Psoas muscle (tissue), 8 donors: ENCODE data around the gene MFSD6. TPM values are rescaled to one million over a fixed set of nuclear protein-coding genes. Genes with fewer than 3 reads are reported as not detected.

Experiments
- ATAC-seq, 4 donors: fragments of 200-7000 bp; cut with Tn5 transposase; one replicate each; pipeline ENCODE4 v1.9.1; 2020; ENCODE audit warnings: moderate library complexity in 3 of 4, mild to moderate bottlenecking in 2 of 4
- DNase-seq, 2 donors: peaks; one replicate each; pipeline ENCODE4 v3.0.0-alpha.2; 2020
- H3K27ac ChIP-seq: fragments of 200-600 bp; one replicate; pipeline ENCODE4 v1.8.0; 2022
- H3K27me3 ChIP-seq, 3 donors: fragments of 200-600 bp in 1 of 3; one replicate each; pipeline versions ENCODE4 v1.6.1 to v1.8.0; 2013 to 2022; ENCODE audit warnings: low read length in 2 of 3, mild to moderate bottlenecking in 2 of 3, moderate library complexity in 1 of 3; ENCODE audit not compliant: insufficient read depth in 3 of 3
- H3K36me3 ChIP-seq, 2 donors: fragments of 200-600 bp in 1 of 2; one replicate each; pipeline versions ENCODE4 v1.6.1 to v1.8.0; 2013 to 2022; ENCODE audit warnings: low read depth in 1 of 2, mild to moderate bottlenecking in 1 of 2, moderate library complexity in 1 of 2; ENCODE audit not compliant: insufficient read depth in 1 of 2
- H3K4me1 ChIP-seq: fragments of 200-600 bp; one replicate; pipeline ENCODE4 v1.8.0; 2022
- H3K4me3 ChIP-seq: fragments of 200-600 bp; one replicate; pipeline ENCODE4 v1.8.0; 2022; ENCODE audit warnings: mild to moderate bottlenecking
- H3K9me3 ChIP-seq: fragments of 200-600 bp; one replicate; pipeline ENCODE4 v1.8.0; 2022
- CTCF ChIP-seq: fragments of 200-600 bp; IDR thresholded peaks from one replicate; pipeline ENCODE4 v1.8.0; 2022; ENCODE audit warnings: antibody characterized with exemption
- WGBS, 3 donors: extraction: QIAGEN DNeasy Blood & Tissue Kit; methylation state at CpG; one replicate each; pipeline versions ENCODE4 v1.1.6 to v1.1.7; 2013; 5-methylcytosine and 5-hydroxymethylcytosine counted together
- intact Hi-C, 2 donors: fragments of 100-400 bp; cut with DNase I; formaldehyde crosslinking; loops; one replicate each; pipeline versions ENCODE4 v1.11.0 to v1.14.2; 2022
- polyA plus RNA-seq, 3 donors: library from polyadenylated mRNA; stranded (reverse); fragments of 200-250 nt; gene quantifications; one replicate each; pipeline ENCODE4 v1.2.3, GENCODE V29; 2013
- total RNA-seq, 4 donors: library from RNA; stranded (reverse); fragmentation: NEBNext Ultra II Directional in 2 of 4; extraction: Animal tissue kit (Norgen Biotek cat#: 25700) in 2 of 4; gene quantifications; one replicate each; pipeline versions ENCODE4 v1.2.1 to v1.2.4, GENCODE V29; 2021 to 2023
- donor health status: healthy with polysubstance abuse.
- donor health status: DM: no; HTN: no; CAD: no; lungs with moderate emphysema.
- donor health status: Bipolar disorder and iron deficiency.
- donor health status: healthy.
- donor health status: DM: yes; HTN: yes; CAD: no.
- donor health status: DM: no; HTN: no; CAD: no.
- donor health status: DM: no; HTN: no; CAD: no.
- donor health status: DM: yes; HTN: yes; CAD: no.

MFSD6 gene
- total and polyA plus RNA-seq, 7 donors, result 2.6 to 9.4 (median 5.0) TPM

- Histone ChIP-seq H3K4me3 (no peak overlapping the region), H3K27me3 (no peaks in the 10 kb centered on the region), H3K27ac (no peak overlapping the region), H3K9me3 (peaks cover 29% of the 10 kb centered on the region), H3K36me3 (no peaks in the 10 kb centered on the region), H3K4me1 (no peaks in the 10 kb centered on the region)
- DNase-seq (no peak), ATAC-seq (no peak)
- intact Hi-C loops, result no loop called here
- 86 to 96% (median 94%) methylated on average over 1 of the region's 1 CpG for WGBS, 3 donors
- TF ChIP-seq CTCF, result no peak
Measured at GRCh38 chr2:190537765-190538164, 129.6 kb downstream of the MFSD6 start.

GRCh38 chr2:190538201-190538600 lies 130.0 kb downstream of the MFSD6 start:
- no peak for TF ChIP-seq CTCF
- Histone ChIP-seq H3K4me3 (no peak overlapping the region), H3K27ac (no peak overlapping the region), H3K4me1 (no peaks in the 10 kb centered on the region), H3K9me3 (peaks cover 29% of the 10 kb centered on the region), H3K36me3 (no peaks in the 10 kb centered on the region), H3K27me3 (no peaks in the 10 kb centered on the region)
- ATAC-seq (no peak), DNase-seq (no peak)
- intact Hi-C loops, result no loop called here

GRCh38 chr2:190540048-190540447 lies 131.9 kb downstream of the MFSD6 start:
- intact Hi-C loops, result no loop called here
- Histone ChIP-seq H3K4me3 (no peak overlapping the region), H3K27me3 (no peaks in the 10 kb centered on the region), H3K9me3 (peaks cover 29% of the 10 kb centered on the region), H3K27ac (no peak overlapping the region), H3K36me3 (no peaks in the 10 kb centered on the region), H3K4me1 (no peaks in the 10 kb centered on the region)
- WGBS, 3 donors, result 97 to 99% (median 97%) methylated on average over 6 of the region's 6 CpGs
- no peak for TF ChIP-seq CTCF
- ATAC-seq (no peak), DNase-seq (no peak)

GRCh38 chr2:190545093-190545492 lies 136.9 kb downstream of the MFSD6 start:
- Histone ChIP-seq H3K4me1 (no peaks in the 10 kb centered on the region), H3K27me3 (no peaks in the 10 kb centered on the region), H3K36me3 (no peaks in the 10 kb centered on the region), H3K9me3 (peaks cover 14% of the 10 kb centered on the region), H3K4me3 (peak overlapping the region; percentile 6), H3K27ac (no peak overlapping the region)
- 58 to 70% (median 66%) methylated on average over 3 of the region's 3 CpGs for WGBS, 3 donors
- DNase-seq (no peak), ATAC-seq (no peak)
- TF ChIP-seq CTCF, result no peak
- intact Hi-C loops, result no loop called here

GRCh38 chr2:190545555-190546385 lies 137.6 kb downstream of the MFSD6 start:
- intact Hi-C loops, result no loop called here
- 74 to 81% (median 74%) methylated on average over 5 of the region's 5 CpGs for WGBS, 3 donors
- H3K27me3 ChIP-seq, result no peaks in the 10 kb centered on the region
- no peaks in the 10 kb centered on the region for H3K36me3 ChIP-seq
- H3K4me1 ChIP-seq, result no peaks in the 10 kb centered on the region
- ATAC-seq (no peak), DNase-seq (no peak)
- H3K27ac ChIP-seq, result no peak overlapping the region
- no peak for TF ChIP-seq CTCF
- H3K9me3 ChIP-seq, result peaks cover 7% of the 10 kb centered on the region
- H3K4me3 ChIP-seq, result peak overlapping the region; percentile 6
